ENCODE measurements around the gene SIGMAR1.

Gene SIGMAR1

GRCh38 chr9:34584970-34585369 lies 52.6 kb downstream of the SIGMAR1 start:
- Histone ChIP-seq H3K4me3 (ENCODE audit: low read length) (no peak overlapping the region), H3K4me1 (ENCODE audit: low read length) (no peaks in the 10 kb centered on the region), H3K79me2 (ENCODE audit: low read length) (no peaks in the 10 kb centered on the region), H3K4me2 (ENCODE audit: low read depth, low read length) (no peak overlapping the region), H3K36me3 (replicated peaks; ENCODE audit: insufficient read depth, low read length) (no peaks in the 10 kb centered on the region), H3K27ac (ENCODE audit: low read length) (no peak overlapping the region), H3K9me2 (replicated peaks; ENCODE audit: insufficient read depth, low read length) (no peaks in the 10 kb centered on the region), H4K20me1 (ENCODE audit: insufficient read depth, low read length) (no peaks in the 10 kb centered on the region), H3K9me3 (replicated peaks; ENCODE audit: insufficient read depth, low read length) (no peaks in the 10 kb centered on the region), H3K27me3 (replicated peaks; ENCODE audit: insufficient read depth, low read length) (peaks cover 79% of the 10 kb centered on the region), H3K9ac (ENCODE audit: low read length) (no peak overlapping the region), H3F3A (ENCODE audit: insufficient read depth, low read length) (no peaks in the 10 kb centered on the region), H2AFZ (ENCODE audit: low read length) (no peak overlapping the region)
- TF ChIP-seq EZH2 (optimal IDR thresholded peaks at IDR 0.05; ENCODE audit: low read depth, low read length) (no peak), EZH2phosphoT487 (IDR thresholded peaks at IDR 0.05; ENCODE audit: low read length) (no peak)
- TF ChIP-seq, protein P1, sequence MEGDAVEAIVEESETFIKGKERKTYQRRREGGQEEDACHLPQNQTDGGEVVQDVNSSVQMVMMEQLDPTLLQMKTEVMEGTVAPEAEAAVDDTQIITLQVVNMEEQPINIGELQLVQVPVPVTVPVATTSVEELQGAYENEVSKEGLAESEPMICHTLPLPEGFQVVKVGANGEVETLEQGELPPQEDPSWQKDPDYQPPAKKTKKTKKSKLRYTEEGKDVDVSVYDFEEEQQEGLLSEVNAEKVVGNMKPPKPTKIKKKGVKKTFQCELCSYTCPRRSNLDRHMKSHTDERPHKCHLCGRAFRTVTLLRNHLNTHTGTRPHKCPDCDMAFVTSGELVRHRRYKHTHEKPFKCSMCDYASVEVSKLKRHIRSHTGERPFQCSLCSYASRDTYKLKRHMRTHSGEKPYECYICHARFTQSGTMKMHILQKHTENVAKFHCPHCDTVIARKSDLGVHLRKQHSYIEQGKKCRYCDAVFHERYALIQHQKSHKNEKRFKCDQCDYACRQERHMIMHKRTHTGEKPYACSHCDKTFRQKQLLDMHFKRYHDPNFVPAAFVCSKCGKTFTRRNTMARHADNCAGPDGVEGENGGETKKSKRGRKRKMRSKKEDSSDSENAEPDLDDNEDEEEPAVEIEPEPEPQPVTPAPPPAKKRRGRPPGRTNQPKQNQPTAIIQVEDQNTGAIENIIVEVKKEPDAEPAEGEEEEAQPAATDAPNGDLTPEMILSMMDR (IDR thresholded peaks at IDR 0.05; ENCODE audit: low read length): no peak
- no peak for DNase-seq

Data from MM.1S (cell line).